ENCODE measurements around the gene FHOD3.
"Not testable (repeated sequence)": the region's sequence is repeated elsewhere in the genome, so short reads cannot be mapped to it uniquely, and the experiment has no call there.

FHOD3 gene

DNA sequence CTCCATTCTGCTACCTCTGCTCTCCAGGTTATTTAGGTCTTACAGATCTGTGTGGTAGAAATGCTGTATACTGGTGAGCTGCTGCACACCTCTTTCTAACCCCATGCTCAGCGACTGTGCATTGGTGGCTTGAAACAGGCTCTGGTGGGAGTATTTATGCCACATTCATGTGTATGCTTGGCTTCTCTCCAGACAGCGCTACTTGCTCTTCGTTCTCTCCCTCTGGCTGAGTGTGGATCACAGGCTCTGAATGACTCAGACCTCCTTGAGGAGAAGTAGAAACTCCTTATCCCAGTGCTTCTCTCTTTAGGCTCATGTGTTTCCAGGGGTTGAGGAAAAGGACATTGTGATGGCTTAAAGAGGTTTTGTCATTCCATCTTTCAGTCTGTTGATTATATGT is 54.9 kb downstream of the FHOD3 start:
- no peak for DNase-seq

DNA sequence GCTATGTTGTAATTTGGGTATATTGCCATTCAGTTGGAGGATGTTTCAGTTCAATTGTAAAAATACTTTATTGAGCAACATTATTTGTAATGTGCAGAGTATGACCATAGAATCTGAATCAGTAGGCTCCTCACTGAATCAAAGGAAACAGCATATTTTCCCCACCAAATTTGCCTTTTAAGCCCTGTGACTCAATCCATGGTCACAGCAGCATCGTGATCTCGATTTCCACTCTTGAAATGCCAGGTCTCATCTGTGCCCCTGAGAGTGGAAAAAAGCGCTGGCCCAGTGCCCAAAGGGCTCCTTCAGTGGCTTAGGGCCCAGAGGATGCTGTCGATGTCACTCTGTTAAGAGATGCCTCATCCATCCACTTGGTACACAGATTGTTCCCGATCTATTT is 57.5 kb downstream of the FHOD3 start:
- DNase-seq, result no peak

- no peak for DNase-seq
Observed at GRCh38 chr18:36355511-36355910, 58.0 kb downstream of the FHOD3 start.

DNA sequence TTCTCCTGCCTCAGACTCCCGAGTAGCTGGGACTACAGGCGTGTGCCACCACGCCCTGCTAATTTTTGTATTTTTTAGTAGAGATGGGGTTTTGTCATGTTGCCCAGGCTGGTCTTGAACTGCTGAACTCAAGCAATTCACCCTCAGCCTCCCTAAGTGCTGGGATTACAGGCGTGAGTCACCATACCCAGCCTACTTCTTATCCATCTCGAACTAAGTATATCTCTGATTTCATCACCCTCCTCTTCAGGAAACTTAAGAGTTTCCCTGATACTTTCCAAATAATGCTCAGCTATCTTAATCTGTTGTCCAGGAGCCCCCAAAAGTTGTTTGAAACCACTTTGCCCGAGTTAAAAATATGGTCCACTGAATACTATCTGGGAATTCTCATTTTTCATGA is 59.2 kb downstream of the FHOD3 start:
- DNase-seq, result not testable (repeated sequence)

DNA sequence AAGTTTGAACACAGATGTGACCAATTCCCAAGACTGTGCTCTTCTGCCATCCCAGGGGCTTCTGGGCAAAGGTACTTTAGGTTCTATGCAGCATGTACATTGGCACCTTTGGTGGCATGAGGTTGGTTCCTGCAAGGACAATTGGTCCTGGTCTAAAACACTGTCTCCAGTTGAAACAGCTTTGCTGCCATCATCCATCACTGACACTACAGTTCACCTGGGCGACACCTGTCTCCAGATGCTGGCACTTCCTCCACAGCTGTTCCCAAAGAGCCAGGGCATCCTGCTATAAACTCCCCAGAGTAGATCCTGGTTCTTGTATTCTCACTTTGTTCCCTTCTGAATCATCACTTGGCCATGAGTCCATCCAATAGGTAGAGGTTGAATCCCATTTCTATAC is 60.6 kb downstream of the FHOD3 start:
- DNase-seq, result no peak

- no peak for DNase-seq
Observed at GRCh38 chr18:36360256-36360909, 62.9 kb downstream of the FHOD3 start.

GRCh38 chr18:36364911-36365624 is 67.6 kb downstream of the FHOD3 start:
- no peak for DNase-seq

GRCh38 chr18:36365836-36366775 is 68.6 kb downstream of the FHOD3 start:
- DNase-seq, result no peak

DNA sequence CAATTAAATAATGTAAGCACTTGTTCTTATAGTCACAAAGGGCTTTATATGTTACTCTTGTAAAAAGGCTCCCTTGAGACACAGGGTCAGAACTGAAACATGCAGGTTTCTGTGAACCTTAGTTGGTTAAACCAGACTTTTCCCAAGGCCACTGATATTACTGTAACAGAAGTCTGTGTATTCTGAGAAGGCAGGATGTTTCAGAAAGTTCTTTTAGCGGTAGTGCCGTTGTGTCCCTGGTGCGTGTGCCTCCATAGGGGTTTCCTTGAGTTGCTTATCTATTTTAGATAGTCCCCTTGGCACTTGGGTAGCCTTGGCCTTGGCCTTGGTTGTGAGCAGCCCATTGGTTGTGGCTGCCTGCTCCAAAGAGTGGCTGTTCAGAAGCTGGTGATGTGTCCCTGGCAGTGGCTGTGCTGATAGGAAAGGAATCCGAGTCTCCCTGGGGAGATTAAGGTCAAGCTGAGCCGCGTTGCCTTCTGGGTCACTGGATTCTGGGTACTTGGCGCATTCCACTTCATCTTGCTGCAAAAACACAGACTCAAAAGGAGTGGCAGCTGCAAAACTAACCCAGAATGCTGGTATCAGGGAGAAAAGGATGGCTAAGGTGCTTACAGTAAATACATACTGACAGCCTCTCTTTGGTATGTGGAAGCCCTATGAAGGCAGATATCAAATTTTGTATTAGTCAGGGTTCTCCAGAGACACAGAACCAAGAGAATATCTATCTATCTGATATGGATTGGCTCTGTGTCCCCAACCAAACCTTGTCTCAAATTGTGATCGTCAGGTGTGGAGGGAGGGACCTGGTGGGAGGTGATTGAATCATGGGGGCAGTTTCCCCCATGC is 69.7 kb downstream of the FHOD3 start:
- DNase-seq, result no peak

- no peak for DNase-seq
Observed at GRCh38 chr18:36368889-36369288, 71.4 kb downstream of the FHOD3 start.

DNA sequence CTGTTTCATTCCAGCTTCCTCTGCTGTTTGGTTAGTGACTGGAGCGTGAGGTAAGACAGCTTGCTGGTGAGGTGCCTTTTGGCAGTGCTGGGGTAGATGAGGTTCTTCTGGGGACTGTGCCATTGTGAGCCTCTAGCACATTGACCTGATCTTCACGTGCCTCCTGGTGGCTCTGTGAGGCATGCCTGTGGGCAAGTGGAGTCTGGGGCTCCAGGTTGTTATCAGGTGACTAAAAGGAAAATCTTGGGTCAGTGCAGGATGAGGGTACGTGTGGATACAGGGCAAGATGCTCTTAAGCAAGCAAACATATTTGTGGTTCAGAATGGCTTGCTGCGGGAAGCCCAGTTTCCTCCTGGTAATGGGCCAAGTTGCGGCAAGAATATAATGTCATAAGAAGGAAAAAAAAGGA is 75.4 kb downstream of the FHOD3 start:
- DNase-seq, result no peak

GRCh38 chr18:36374262-36374661 is 76.7 kb downstream of the FHOD3 start:
- no peak for DNase-seq

DNA sequence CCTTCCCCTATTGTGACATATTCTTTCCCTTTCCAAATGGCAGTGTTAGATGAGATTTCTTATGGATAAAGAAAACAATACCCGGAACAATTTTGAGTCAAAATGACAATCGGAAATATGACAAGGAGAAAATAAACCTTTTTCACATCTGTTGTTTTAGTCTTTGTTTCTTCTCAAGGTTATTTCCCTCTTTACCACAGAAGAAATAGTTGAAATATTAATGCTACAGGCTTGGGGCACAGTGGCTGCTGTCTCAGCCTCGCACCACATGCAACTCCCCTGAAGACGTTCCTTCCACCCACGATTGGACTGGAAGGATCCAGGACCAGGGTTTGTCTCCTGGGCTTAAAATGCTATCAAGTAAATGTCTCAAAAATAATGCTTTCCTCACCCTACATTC is 77.6 kb downstream of the FHOD3 start:
- DNase-seq, result no peak

GRCh38 chr18:36376361-36376760 is 78.8 kb downstream of the FHOD3 start:
- no peak for DNase-seq

GRCh38 chr18:36377626-36378025 is 80.1 kb downstream of the FHOD3 start:
- no peak for DNase-seq

DNA sequence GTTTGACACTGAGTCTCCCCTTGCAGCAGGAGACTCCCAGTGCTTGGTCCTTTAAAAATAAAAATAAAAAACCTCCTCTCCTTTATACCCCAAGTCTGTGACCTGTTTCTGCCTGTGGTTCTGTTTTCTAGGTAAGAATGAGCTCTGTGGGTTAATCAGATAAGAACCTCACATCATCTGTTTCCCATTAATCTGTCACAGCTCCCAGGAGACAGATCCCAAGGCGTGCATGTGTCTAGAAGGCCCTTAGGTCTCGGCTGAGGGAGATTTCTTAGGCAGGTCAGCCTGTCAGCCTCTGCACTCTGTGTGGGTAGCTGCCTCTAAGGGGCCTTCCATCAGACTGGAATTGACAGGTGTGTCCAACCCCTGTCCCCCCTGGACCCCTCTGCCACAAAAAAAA is 80.7 kb downstream of the FHOD3 start:
- no peak for DNase-seq

DNA sequence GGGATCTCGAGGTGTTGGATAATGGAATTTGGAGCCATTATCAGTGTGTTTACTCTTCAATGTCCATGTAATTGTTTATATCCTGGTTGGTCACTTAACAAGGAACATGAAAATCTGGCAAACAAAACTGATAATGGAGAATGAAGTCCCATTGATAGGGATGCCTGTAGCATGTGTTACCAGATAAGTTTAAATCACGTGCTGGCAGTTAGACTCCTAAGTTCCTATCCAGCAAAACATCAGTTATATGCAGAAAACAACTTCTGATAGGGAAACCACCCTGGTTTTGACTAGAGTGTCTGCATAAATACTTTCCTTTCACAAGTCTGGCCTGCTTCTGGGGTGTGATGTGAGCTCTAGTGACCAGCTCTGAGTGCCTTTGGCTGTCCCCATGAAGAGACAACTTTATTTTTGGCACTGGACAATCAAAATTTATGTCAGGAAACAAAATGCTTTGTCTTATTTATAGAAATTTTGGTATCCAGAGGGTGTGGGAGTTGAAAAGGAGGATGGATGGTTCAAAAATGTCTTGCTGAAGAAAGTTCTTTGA is 82.0 kb downstream of the FHOD3 start:
- no peak for DNase-seq

DNA sequence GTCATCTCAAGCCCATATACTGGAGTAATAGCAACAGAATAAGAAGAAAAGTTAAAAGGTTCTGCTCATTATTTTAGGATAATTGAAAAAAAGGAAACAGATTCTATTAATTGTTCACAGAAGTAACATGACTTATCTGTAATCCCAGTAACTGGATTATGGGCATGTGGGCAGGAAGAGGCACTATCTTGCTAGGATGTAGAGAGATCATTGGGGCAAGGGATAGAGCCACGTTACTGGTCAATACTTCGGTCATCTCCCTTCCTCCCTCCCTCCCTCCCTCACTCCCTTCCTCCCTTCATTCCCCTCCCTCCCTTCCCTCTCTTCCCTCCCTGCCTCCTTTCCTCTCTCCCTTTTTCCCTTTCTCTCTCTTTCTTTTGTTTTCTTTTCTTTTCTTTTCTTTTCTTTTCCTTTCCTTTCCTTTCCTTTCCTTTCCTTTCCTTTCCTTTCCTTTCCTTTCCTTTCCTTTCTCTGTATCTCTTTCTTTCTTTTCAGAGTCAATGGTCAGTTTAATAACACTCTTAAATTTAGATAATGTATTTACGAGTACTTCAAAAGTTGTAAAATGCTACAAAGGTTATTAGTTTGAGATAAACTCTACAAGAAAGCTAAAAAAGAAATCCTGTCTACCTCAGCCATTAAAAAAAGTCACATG is 82.8 kb downstream of the FHOD3 start:
- DNase-seq, result no peak

DNA sequence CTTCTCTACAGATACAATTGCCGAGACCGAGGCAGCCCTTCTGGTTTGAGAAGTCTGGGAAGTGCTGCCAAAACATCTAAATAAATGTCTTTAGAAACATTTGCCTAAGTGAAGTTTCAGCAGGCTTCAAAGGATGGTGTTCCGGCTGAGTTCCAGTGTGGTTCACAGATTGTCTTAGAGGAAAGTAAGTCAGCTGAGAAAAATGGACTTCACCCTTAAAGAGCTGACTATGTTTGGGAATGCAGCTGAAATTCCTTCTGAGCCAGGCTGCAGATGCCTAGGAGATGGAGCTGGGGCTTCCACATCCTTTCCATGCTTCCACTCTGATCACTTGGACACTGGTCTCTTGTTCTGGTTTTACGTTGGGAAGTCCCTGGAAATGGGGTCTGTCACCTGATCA is 83.6 kb downstream of the FHOD3 start:
- no peak for DNase-seq

DNA sequence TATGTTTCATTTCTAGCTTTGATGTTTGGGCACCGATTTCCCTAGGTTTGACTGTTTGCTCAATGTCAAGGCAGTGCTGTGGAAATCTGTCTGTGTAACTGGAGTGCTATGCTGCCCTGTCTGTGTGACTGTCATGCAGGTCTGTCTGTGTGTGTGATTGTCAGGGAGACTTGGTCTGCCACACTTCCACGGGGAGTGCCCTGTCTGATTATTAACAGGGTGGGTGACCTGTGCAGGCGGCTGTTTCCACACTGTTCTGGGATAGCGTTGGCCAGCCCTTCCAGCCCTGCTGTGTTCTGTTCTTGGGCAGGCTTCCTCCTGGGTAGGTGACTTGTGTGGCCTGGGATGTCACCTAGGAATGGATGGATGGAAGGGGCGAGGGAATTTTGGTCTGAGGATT is 85.3 kb downstream of the FHOD3 start:
- DNase-seq, result no peak

- no peak for DNase-seq
Observed at GRCh38 chr18:36386150-36386920, 88.8 kb downstream of the FHOD3 start.

All from stimulated activated CD4-positive, alpha-beta T cell treated with anti-CD3 and anti-CD28 coated beads, Interleukin-4, amount 100 ng/mL, for 1 hour (primary cell).